Activated CD4-positive, alpha-beta T cell treated with anti-CD3 and anti-CD28 coated beads for 4 hours (primary cell): ENCODE measurements around the gene ELANE.

Experiments
- DNase-seq, 2 donors: peaks; one replicate each; pipeline ENCODE4 v3.0.0-alpha.2; 2020

Gene ELANE

DNA sequence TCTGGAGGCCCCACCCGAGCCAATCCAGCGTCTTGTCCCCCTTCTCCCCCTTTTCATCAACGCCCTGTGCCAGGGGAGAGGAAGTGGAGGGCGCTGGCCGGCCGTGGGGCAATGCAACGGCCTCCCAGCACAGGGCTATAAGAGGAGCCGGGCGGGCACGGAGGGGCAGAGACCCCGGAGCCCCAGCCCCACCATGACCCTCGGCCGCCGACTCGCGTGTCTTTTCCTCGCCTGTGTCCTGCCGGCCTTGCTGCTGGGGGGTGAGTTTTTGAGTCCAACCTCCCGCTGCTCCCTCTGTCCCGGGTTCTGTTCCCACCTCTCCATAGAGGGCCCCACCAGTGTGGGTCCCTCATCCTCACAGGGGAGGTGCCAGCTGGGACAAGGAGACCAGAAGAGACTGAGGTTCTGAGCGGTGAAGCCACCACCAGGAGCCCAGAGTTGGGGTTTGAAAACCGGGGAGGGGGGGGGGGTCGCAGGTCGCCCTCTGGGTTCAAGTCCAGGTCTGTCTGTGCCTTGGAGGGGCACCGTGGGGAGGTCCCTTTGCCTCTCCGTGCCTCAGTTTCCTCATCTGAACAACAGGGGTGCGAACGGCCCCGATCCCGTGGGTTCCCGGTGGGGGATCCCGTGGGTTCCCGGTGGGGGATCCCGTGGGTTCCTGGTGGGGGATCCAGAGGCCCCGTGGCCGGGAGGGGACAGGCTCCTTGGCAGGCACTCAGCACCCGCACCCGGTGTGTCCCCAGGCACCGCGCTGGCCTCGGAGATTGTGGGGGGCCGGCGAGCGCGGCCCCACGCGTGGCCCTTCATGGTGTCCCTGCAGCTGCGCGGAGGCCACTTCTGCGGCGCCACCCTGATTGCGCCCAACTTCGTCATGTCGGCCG lies at the start of gene ELANE:
ELANE (plus strand) TSS at position 168 of the 878 bp plus-strand sequence; CDS start at position 194, 26 bp downstream.
- DNase-seq, result no peak

DNA sequence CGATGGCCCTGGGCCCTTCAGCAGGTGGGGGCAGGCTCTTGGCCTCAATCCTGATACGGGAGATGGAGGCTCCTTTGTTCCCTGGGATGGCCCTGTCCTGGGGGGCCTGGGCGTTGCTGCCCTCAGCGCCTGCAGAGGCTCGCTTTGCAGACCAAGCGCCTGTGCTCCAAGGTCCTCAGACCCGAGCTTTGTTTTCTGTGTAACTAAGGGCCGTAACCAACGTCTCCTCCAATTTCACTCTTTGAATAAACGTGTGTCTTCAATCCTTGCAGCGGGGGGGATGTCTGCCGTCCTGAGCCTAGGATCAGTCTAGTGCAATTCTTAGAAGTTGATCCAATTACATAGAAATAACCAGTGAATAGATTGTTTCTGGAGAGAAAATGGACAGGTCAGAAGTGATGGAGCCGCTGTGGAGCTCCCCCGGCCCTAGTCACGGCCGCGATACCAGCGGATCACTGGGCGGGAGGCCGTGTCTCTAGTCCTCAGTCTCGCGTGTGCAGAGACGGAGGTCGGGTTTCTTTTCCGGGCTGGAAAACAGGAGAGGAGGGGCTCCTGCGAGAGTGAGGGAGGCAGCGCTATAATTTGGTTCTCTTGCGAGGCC lies 49.5 kb upstream of the ELANE start:
- no peak for DNase-seq

DNA sequence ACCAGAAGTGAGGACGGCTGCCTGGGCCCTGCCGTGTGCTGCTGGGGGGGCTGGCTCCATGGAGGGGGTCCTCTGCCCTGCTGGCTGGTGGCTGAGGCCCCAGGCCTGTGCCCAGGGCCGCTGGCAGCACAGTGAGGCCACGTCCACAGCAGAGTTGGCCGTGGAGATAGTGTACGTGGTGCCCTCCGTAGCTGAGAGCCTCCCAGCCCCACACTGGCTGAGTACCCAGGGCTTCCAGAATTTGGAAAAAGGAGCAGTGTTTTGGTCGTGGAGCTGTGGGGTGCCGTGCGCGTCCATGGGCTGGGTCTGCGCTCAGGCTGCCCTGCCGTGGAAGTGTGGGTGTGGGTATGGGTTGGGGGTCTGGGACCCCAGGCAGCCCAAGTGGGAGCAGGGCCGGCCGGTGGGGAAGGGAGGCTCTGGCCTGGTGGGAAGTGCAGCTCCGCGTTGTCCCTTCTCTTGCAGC lies 49.0 kb upstream of the ELANE start:
- DNase-seq, result no peak

DNA sequence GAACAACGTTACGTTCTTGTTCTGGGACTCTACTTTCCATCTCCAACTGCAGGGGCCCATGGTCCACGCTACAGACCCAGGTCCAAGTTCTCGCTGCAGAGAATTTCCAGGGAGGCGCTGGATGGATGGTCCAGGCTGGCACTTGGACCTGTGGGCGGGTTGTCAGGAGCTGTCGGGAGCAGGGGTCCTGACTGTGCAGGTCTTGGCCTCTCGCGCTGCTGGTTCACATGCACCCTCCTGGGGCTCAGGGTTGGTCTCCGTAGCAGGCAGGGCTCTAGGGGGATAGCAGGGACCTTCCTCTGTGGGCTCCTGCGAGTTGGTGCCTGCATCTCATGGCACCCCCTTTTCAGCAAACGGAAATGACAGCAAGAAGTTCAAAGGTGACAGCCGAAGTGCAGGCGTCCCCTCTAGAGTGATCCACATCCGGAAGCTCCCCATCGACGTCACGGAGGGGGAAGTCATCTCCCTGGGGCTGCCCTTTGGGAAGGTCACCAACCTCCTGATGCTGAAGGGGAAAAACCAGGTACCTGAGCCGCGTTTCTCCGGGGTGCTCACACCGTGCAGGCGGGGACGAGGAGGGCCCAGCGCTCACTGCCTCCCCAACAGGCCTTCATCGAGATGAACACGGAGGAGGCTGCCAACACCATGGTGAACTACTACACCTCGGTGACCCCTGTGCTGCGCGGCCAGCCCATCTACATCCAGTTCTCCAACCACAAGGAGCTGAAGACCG lies 48.3 kb upstream of the ELANE start:
- no peak for DNase-seq

DNA sequence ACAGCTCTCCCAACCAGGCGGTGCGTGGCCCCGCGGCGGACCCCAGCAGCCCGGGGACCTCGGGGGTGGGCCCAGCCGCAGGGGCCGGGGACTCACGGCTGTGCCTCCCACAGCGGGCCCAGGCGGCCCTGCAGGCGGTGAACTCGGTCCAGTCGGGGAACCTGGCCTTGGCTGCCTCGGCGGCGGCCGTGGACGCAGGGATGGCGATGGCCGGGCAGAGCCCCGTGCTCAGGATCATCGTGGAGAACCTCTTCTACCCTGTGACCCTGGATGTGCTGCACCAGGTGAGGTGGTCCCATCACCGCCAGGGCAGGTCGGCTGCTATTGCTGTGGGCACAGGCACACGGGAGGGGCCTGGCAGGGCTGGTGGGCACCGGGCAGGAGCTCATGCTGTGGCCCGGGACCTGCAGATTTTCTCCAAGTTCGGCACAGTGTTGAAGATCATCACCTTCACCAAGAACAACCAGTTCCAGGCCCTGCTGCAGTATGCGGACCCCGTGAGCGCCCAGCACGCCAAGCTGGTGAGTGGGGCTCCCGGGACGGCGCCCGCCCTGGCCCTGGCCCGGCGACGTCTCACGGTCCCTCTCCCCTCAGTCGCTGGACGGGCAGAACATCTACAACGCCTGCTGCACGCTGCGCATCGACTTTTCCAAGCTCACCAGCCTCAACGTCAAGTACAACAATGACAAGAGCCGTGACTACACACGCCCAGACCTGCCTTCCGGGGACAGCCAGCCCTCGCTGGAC lies 47.5 kb upstream of the ELANE start:
- DNase-seq, result no peak

DNA sequence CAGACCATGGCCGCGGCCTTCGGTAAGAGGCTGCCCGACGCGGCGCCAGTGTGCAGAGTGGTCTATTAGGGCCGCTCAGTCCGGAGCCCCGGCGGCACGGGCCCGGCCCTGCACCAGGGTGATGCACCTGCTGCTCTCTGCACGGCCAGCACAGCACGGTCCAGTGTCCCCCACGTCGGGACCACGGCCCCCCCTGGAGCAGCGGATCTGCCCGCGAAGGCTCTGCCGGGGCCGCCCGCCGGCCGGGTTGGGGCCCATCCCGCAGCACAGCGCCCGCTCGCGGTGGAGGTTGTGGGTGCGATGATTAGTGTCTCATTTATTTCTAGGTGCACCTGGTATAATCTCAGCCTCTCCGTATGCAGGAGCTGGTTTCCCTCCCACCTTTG lies 46.9 kb upstream of the ELANE start:
- DNase-seq, result no peak

DNA sequence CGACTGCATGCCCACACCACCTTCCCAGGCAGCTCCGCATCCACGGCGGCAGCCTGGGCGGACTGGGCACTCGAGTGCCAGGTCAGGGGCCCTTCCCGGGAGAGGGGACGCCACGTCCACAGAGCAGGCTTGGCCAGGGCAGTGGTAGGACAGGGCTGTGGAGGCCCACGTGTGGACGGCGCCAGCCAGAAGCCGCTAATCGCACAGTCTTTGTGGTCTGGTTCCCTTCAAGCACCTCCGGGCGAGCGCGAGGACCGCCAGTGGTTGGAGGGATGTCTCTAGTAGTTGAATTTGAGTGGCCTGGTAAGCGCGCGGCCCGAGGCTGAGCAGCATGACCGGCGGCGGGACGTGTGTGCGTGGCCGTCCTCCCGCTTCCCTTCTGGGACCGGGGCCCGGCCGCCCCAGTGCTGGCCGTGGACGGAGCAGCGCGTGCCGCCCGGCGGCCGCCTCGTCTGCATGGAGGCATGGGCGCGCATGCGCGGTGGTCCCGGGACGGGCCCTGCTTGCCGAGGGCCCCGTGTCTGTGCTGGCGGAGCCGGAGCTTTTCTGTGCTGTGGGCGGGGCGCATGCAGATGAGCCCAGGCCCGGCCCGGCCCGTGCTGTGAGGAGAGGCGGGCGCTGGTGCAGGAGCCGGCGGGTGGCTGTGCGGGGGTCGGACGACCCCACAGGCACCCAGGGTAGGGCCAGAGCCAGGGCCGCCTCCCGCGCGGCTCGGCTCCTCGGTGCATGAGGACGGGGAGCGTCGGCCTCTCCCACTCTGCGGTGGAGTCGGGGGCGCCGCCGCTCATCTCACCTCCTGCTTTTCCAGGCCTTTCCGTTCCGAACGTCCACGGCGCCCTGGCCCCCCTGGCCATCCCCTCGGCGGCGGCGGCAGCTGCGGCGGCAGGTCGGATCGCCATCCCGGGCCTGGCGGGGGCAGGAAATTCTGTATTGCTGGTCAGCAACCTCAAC lies 46.2 kb upstream of the ELANE start:
- no peak for DNase-seq

DNA sequence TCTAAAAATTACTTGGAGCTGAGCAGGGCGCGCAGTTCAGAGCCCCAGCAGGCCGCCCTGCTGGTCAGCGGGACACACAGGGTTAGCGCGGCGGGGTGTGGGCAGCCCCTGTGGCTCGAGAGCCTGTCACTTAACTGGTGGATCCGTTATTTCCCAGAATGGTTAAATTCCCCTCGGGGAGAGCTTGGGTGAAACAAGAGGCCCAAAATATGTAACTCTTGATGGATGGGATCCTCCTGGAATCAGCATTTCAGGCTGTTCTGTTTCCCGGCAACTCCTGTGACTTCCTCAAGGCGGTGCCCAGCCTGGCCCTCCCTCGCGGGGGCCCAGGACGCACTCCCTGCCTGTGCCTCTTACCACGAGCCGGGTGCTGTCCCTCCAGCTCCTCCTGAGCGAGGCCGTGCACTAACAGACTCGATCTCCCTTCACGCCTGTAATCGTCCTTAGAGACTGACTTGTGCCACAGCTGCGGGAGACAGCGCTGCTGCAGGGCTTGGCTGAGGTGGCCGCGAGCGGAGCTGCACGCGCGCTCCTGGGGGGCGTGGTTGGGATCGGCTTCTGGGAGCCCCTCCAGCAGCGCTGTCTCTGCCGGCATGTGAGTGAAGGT lies 45.2 kb upstream of the ELANE start:
- DNase-seq, result no peak

DNA sequence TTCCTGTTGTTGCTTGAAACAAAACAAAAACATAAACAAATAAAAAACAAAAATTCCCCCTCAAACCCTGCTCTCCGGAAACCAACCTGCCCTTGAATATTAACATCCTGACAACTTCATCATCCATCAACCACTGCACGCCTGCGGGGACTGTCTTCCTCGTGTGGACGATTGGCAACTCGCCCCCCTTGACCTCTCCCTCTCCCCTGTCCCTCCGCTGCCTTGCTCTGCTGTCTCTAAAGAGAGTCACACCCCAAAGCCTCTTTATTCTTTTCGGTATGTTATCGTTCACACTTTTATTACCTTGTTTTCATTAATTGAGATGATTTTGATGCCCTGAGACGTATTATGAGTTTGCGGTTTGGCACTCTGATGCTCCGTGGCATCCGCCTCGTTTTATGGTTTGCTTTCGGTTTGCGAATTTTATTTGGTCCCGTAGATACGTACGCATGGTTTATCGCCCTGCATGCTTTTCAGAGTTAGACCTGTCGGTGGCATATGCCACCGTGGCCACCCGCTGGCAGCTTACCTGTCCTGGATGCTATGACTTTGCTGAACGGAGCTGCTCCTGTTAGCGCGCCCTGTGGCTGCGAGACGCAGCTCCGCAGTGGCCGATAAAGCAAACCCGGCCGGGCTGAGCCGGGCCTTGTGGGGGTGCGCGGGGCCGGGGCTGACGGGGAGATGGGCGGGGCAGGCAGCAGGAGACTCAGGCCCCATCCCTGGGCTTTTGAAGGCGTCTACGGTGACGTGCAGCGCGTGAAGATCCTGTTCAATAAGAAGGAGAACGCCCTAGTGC lies 44.3 kb upstream of the ELANE start:
- no peak for DNase-seq

DNA sequence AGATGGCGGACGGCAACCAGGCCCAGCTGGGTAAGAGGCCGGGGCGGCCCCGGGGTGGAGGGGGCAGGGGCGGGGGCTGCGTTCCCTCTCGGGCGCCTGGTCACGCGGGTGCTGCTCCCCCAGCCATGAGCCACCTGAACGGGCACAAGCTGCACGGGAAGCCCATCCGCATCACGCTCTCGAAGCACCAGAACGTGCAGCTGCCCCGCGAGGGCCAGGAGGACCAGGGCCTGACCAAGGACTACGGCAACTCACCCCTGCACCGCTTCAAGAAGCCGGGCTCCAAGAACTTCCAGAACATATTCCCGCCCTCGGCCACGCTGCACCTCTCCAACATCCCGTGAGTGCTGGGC lies 43.7 kb upstream of the ELANE start:
- DNase-seq, result no peak

DNA sequence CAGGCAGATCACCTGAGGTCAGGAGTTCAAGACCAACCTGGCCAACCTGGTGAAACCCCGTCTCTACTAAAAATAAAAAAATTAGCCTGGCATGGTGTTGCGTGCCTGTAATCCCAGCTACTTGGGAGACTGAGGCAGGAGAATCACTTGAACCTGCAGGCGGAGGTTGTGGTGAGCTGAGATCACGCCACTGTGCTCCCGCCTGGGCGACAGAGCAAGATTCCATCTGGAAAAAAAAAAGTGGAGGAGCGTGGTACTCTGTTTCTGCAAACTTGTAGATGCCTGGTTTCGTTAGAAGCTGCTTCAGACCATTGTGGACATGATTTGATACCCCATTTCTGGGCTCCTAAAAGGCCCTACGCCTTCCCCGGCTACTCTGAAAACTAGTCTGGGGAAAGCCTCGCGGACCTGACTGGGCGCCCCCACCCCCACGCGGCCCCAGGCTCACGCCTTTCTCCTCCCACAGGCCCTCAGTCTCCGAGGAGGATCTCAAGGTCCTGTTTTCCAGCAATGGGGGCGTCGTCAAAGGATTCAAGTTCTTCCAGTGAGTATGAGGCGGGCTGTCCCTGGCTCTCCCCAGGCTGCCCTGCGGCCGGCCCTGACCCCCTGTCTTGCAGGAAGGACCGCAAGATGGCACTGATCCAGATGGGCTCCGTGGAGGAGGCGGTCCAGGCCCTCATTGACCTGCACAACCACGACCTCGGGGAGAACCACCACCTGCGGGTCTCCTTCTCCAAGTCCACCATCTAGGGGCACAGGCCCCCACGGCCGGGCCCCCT lies 41.8 kb upstream of the ELANE start:
- DNase-seq, result no peak

DNA sequence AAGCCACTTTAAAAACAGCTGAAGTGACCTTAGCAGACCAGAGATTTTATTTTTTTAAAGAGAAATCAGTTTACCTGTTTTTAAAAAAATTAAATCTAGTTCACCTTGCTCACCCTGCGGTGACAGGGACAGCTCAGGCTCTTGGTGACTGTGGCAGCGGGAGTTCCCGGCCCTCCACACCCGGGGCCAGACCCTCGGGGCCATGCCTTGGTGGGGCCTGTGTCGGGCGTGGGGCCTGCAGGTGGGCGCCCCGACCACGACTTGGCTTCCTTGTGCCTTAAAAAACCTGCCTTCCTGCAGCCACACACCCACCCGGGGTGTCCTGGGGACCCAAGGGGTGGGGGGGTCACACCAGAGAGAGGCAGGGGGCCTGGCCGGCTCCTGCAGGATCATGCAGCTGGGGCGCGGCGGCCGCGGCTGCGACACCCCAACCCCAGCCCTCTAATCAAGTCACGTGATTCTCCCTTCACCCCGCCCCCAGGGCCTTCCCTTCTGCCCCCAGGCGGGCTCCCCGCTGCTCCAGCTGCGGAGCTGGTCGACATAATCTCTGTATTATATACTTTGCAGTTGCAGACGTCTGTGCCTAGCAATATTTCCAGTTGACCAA lies 41.1 kb upstream of the ELANE start:
- DNase-seq, result no peak

DNA sequence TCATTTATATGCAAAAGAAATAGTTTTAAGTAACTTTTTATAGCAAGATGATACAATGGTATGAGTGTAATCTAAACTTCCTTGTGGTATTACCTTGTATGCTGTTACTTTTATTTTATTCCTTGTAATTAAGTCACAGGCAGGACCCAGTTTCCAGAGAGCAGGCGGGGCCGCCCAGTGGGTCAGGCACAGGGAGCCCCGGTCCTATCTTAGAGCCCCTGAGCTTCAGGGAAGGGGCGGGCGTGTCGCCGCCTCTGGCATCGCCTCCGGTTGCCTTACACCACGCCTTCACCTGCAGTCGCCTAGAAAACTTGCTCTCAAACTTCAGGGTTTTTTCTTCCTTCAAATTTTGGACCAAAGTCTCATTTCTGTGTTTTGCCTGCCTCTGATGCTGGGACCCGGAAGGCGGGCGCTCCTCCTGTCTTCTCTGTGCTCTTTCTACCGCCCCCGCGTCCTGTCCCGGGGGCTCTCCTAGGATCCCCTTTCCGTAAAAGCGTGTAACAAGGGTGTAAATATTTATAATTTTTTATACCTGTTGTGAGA lies 40.5 kb upstream of the ELANE start:
- DNase-seq, result no peak

DNA sequence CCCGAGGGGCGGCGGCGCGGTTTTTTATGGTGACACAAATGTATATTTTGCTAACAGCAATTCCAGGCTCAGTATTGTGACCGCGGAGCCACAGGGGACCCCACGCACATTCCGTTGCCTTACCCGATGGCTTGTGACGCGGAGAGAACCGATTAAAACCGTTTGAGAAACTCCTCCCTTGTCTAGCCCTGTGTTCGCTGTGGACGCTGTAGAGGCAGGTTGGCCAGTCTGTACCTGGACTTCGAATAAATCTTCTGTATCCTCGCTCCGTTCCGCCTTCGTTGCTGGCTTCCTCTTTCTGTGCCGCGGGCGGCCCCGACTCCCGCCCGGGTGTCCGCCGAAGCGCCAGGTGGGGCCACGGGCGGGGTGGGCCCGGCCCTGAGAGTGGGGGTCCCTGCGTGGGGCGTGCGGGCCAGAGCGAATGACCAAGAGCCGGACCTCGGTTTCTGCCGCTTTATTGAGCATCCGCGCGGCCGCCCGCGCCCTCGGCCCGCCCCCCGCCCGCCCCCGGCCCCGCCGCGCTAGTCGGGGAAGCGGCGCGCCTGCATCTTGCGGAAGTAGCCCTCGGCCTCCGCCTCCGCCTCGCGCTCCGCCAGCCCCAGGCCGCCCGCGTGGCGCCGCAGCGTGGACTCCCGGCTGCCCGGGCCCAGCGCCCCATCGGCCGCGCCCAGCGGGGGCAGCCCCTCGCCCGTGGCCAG lies 39.9 kb upstream of the ELANE start:
- no peak for DNase-seq

DNA sequence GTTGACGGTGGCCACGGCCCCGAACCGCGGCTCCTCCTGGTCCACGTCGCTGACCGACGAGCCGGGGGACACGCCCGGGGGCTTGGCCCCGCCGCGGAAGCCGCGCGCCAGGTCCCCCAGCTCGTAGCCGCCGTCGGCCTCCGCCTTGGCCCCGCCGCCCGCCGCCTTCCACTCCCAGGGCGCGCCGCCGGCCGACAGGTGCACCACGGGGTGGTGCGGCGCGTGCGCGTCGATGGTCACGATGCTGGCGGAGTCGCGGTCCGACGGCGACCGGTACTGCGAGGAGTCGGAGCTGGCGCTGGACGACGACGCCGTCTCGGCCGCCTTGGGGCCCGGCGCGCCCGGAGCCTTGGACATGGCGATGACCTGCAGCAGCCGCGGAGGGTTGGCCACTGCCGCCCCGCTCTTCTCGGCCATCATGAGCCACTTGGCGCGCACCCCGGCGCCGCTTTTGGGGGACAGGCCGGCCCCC lies 39.3 kb upstream of the ELANE start:
- no peak for DNase-seq

DNA sequence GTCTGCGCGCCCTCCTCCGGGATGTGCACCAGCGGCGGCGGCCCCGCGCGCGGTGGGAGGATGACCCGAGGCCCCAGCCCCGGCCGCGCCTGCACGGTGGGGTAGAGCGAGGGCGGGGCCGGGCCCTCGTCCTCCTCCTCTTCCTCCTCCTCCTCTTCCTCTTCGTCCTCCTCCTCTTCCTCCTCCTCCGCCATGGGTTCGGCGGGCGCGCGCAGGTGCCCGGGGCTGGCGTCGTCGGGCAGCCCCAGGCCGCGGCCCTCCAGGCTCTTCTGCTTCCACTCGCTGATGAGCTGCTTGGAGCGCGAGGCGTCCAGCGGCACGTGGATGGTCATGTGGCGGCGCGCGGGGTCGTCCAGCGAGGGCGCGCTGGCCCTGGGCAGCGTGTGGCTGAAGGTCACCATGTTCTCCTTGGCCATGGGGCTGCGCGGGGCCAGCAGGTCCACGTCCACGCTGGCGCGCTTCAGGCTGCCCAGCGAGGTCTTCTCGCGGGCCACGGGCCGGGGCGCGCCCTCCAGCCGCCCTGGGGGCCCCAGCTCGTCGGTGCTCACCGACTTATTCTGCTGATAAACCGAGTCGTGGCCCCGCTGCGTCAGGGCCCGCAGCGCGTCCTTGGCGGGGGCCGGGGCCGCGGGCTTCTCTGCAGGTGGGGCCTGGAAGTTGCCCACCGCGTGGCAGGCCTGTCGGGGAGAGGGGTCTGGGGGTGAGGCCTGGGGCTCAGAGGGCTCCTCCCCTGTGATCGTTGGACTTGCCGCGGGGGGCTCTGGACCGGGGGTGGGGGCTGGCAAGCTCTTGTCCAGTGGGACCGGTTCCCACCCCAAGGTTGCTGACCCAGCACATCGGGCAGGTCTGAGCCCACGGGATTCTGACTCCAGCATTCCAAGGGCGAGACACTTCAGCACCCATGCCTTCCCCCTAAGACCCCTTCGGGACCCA lies 38.6 kb upstream of the ELANE start:
- DNase-seq, result no peak
